Right atrium auricular region (tissue), 2 donors: Measurements from ENCODE around the gene IFNAR1. TPM values are rescaled to one million over a fixed set of nuclear protein-coding genes. Genes with fewer than 3 reads are reported as not detected.
A peak's percentile ranks its signal among the peaks of the same experiment; 100 is the strongest.

Experiments
- DNase-seq: peaks from one replicate; pipeline ENCODE4 v3.0.0-alpha.2; 2019; ENCODE audit warnings: low spot score
- H3K27ac ChIP-seq, 2 donors: fragments of 200-600 bp; sonication (generic); 1 replicate in 1 of 2; 2 replicates in 1 of 2; pipeline ENCODE4 v1.5.1; 2016 to 2019
- H3K27me3 ChIP-seq, 2 donors: fragments of 200-600 bp; sonication (generic); one replicate each; pipeline versions ENCODE4 v1.5.1 to v1.6.0; 2017 to 2019
- H3K36me3 ChIP-seq: fragments of 200-600 bp; sonication (generic); one replicate; pipeline ENCODE4 v1.5.1; 2016
- H3K4me1 ChIP-seq, 2 donors: fragments of 200-600 bp; sonication (generic); one replicate each; pipeline versions ENCODE4 v1.5.1 to v1.6.0; 2017 to 2019
- H3K4me3 ChIP-seq, 2 donors: fragments of 200-600 bp; sonication (generic); 1 replicate in 1 of 2; 2 replicates in 1 of 2; pipeline ENCODE4 v1.5.1; 2017 to 2019; ENCODE audit warnings: mild to moderate bottlenecking in 1 of 2, moderate library complexity in 1 of 2
- H3K9me3 ChIP-seq, 2 donors: fragments of 200-600 bp; sonication (generic); one replicate each; pipeline ENCODE4 v1.5.1; 2019
- total RNA-seq, 2 donors: library from RNA; depleted of rRNA; stranded (reverse); fragments of >200 nt; gene quantifications; one replicate each; pipeline ENCODE4 v1.1.0, GENCODE V29; 2016
- TF ChIP-seq, protein P1 (sequence below), 2 donors: fragments of 200-600 bp; sonication (generic); IDR thresholded peaks; one replicate each; pipeline ENCODE4 v1.5.1; 2019; ENCODE audit warnings: antibody characterized with exemption in 2 of 2

The IFNAR1 gene
- 10 to 100 TPM; 20.0 to 24.6 TPM for total RNA-seq

DNA sequence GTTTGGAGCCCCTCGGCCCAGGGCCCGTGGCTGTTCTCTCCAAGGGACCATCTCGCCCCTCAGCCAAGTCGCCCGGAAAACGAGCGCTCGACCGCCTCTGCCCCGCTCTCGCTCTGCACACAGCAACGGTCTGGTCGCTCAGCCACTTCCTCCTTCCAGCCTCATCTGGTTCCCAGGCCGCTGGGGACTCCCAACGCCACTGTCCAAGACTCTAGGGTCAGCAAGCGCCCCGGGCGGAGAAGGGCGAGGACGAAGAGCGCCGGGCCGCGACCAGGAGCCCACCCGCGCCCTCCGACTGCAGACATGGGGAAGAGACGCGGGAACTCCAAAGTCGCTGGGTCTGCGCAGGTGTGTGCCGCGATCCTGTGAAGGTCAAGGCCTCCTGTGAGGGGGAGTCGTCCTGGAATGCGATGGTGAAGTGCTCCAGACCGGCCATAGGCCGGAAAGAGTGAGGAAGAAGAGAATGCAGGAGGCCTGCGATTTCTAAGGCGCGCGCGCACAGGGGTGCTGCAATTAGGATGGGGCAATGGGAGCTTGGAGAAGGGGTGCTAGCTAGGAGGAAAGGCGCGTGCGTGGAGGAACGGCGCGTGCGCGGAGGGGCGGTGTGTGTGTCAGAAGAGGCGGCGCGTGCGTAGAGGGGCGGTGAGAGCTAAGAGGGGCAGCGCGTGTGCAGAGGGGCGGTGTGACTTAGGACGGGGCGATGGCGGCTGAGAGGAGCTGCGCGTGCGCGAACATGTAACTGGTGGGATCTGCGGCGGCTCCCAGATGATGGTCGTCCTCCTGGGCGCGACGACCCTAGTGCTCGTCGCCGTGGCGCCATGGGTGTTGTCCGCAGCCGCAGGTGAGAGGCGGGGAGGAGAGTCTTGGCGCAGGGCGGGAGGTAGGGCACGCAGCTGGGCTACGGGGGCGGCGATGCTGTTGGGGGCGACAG, at the start of gene IFNAR1:
IFNAR1 (plus strand) TSS at position 680 of the 931 bp plus-strand sequence; CDS start at position 766, 86 bp downstream.
- peak; percentile 98 for DNase-seq
- TF ChIP-seq, protein P1, sequence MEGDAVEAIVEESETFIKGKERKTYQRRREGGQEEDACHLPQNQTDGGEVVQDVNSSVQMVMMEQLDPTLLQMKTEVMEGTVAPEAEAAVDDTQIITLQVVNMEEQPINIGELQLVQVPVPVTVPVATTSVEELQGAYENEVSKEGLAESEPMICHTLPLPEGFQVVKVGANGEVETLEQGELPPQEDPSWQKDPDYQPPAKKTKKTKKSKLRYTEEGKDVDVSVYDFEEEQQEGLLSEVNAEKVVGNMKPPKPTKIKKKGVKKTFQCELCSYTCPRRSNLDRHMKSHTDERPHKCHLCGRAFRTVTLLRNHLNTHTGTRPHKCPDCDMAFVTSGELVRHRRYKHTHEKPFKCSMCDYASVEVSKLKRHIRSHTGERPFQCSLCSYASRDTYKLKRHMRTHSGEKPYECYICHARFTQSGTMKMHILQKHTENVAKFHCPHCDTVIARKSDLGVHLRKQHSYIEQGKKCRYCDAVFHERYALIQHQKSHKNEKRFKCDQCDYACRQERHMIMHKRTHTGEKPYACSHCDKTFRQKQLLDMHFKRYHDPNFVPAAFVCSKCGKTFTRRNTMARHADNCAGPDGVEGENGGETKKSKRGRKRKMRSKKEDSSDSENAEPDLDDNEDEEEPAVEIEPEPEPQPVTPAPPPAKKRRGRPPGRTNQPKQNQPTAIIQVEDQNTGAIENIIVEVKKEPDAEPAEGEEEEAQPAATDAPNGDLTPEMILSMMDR (IDR thresholded peaks at IDR 0.05) = no peak
- H3K9me3 ChIP-seq = no peaks in the 10 kb centered on the region
- no peaks in the 10 kb centered on the region for H3K36me3 ChIP-seq
- peak within 1 kb of the TSS; percentile 98 to 99 for H3K27ac ChIP-seq
- H3K27me3 ChIP-seq = no peaks in the 10 kb centered on the region
- H3K4me1 ChIP-seq = peaks cover 0 to 31% of the 10 kb centered on the region in 2 donors
- peak within 1 kb of the TSS; percentile 79 to 97 for H3K4me3 ChIP-seq

DNA sequence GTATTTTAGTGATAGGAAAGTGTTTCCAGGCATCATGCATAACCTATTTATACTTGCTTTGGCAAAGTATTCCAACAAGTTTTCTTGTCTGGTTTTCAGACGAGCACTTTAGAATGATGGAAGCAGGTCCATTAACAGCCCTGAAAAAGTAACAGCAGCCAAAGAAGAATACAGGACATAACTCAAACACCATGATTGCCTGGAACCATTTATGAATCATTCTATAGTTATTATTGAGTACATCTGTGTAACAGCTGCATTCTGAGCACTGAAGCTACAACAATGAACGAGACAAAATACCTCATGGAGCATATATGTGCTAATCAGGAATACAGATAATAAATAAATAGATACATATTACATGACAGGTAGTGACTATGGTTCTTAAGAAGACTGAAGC, 46.0 kb upstream of the IFNAR1 start:
- H3K36me3 ChIP-seq = peaks cover 26% of the 10 kb centered on the region
- DNase-seq = no peak
- no peaks in the 10 kb centered on the region for H3K27me3 ChIP-seq
- TF ChIP-seq, protein P1 (IDR thresholded peaks at IDR 0.05) = no peak
- H3K4me1 ChIP-seq = no peaks in the 10 kb centered on the region
- H3K4me3 ChIP-seq = no peak overlapping the region
- H3K27ac ChIP-seq = no peak overlapping the region
- no peaks in the 10 kb centered on the region for H3K9me3 ChIP-seq

DNA sequence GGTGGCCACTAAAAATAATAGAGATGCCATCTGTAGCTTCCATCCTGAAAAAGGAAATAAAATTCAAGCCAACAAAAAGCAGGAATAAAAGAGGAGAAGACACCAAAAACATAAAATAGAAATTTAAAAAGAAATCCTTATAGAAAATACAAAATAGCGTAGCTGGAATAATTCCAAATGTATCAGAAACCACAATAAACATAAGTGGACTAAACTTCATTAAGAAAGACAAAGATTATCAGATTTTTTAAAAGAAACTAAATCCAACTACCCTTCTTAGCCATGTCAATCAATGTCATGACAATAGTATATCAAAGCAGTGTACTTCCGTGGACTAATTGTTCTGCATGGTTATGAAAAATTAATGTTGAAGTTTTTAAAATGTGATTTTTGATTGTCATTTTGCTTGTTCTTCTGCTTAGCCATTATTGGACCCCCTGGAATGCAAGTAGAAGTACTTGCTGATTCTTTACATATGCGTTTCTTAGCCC, 45.4 kb upstream of the IFNAR1 start:
- Histone ChIP-seq H3K27ac (no peak overlapping the region), H3K27me3 (no peaks in the 10 kb centered on the region), H3K4me3 (no peak overlapping the region), H3K9me3 (no peaks in the 10 kb centered on the region), H3K36me3 (peaks cover 29% of the 10 kb centered on the region), H3K4me1 (no peaks in the 10 kb centered on the region)
- no peak for DNase-seq
- TF ChIP-seq, protein P1 (IDR thresholded peaks at IDR 0.05) = no peak

DNA sequence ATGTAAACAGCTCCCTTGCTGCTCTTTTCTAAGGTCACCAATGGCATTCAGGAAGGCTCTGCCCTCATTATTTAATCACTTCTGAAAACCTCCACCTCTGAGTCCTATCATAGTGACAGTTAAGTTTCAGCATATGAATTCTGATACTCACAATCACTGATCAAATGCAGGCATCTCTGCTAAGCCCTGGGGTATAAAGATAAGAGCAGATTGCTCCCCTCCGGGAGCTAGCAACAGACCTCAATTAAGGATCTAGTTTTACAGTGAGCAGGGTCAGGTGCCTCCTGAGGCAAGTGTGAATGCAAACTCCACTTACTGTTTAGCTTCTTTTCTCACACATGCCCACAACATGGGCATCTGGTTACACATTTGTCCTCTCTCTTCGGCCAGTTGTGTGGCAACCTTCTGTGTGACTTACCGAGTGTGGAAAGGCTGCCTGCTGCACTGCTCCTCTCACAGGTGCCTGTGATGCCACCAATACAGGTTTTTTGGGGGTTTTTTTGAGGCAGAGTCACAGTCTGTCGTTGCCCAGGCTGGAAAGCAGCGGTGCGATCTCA, 43.6 kb upstream of the IFNAR1 start:
- no peak overlapping the region for H3K4me3 ChIP-seq
- H3K9me3 ChIP-seq = no peaks in the 10 kb centered on the region
- peaks cover 34% of the 10 kb centered on the region for H3K36me3 ChIP-seq
- H3K27me3 ChIP-seq = no peaks in the 10 kb centered on the region
- TF ChIP-seq, protein P1 (IDR thresholded peaks at IDR 0.05) = no peak
- peaks cover 0 to 5% of the 10 kb centered on the region in 2 donors for H3K4me1 ChIP-seq
- DNase-seq = no peak
- no peak overlapping the region for H3K27ac ChIP-seq

DNA sequence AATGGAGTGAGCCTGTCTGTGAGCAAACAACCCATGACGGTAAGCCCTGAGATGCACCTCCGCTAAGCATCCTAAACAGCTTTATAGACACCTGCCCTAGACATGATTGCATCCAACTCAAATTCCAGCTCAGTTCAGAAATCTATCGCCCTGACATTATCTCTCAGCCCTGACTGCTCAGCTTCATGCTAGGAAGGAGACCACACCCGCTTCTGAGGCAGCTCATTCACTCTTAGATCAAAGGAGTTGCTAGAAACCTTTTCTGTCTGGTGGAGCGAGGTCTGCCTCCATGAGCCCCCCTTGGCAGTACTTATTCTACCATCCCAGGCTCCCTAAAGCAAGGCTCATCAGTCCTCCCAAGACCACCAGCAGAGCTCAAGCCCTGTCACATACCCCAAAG, 41.6 kb upstream of the IFNAR1 start:
- Histone ChIP-seq H3K9me3 (no peaks in the 10 kb centered on the region), H3K4me1 (peaks cover 0 to 23% of the 10 kb centered on the region in 2 donors), H3K27ac (no peak overlapping the region), H3K4me3 (no peak overlapping the region), H3K27me3 (no peaks in the 10 kb centered on the region), H3K36me3 (peaks cover 34% of the 10 kb centered on the region)
- DNase-seq = no peak
- TF ChIP-seq, protein P1 (IDR thresholded peaks at IDR 0.05) = no peak
